GM18907 (cell line): ENCODE measurements around the gene CMTM7.

Experiments used
- ATAC-seq: cut with Tn5 transposase; IDR thresholded peaks from one replicate; pipeline ENCODE4 v1.9.1; 2021; ENCODE audit warnings: mild to moderate bottlenecking, moderate library complexity; ENCODE audit not compliant: unreplicated experiment

CMTM7 gene

GRCh38 chr3:32413845-32414521, 22.3 kb downstream of the CMTM7 start:
- no peak for ATAC-seq

- peak; percentile 60 for ATAC-seq
These were observed 23.0 kb downstream of the CMTM7 start for GRCh38 chr3:32414522-32415202.

GRCh38 chr3:32419742-32420125, 28.1 kb downstream of the CMTM7 start:
- ATAC-seq, result no peak

- peak; percentile 88 for ATAC-seq
These were observed 28.7 kb downstream of the CMTM7 start for GRCh38 chr3:32420126-32421038.

- ATAC-seq, result no peak
These were observed 29.5 kb downstream of the CMTM7 start for GRCh38 chr3:32421185-32421584.

GRCh38 chr3:32421991-32422859, 30.6 kb downstream of the CMTM7 start:
- ATAC-seq, result no peak

GRCh38 chr3:32422943-32423342, 31.3 kb downstream of the CMTM7 start:
- ATAC-seq, result no peak

GRCh38 chr3:32423534-32423933, 31.9 kb downstream of the CMTM7 start:
- ATAC-seq, result no peak

- no peak for ATAC-seq
These were observed 32.4 kb downstream of the CMTM7 start for GRCh38 chr3:32423956-32424557.

GRCh38 chr3:32424581-32425250, 33.1 kb downstream of the CMTM7 start:
- no peak for ATAC-seq

GRCh38 chr3:32428092-32429068, 36.7 kb downstream of the CMTM7 start:
- ATAC-seq, result peak; percentile 89

GRCh38 chr3:32430900-32431299, 39.2 kb downstream of the CMTM7 start:
- no peak for ATAC-seq

- ATAC-seq, result no peak
These were observed 39.8 kb downstream of the CMTM7 start for GRCh38 chr3:32431481-32431880.

GRCh38 chr3:32432045-32432710, 40.5 kb downstream of the CMTM7 start:
- ATAC-seq, result no peak

- ATAC-seq, result peak; percentile 34
These were observed 41.3 kb downstream of the CMTM7 start for GRCh38 chr3:32432711-32433530.

GRCh38 chr3:32434206-32434605, 42.6 kb downstream of the CMTM7 start:
- ATAC-seq, result no peak
